ENCODE measurements around the gene TMEM233. TPM values are rescaled to one million over a fixed set of nuclear protein-coding genes. Genes with fewer than 3 reads are reported as not detected.

Gene TMEM233
- total and polyA plus RNA-seq, 9 of the 15 experiments (the other 6 are each of a cell fraction or from before 2014, with no cell fraction given) = 0.04 to 0.17 (median 0.07) TPM; not detected in 2

DNA sequence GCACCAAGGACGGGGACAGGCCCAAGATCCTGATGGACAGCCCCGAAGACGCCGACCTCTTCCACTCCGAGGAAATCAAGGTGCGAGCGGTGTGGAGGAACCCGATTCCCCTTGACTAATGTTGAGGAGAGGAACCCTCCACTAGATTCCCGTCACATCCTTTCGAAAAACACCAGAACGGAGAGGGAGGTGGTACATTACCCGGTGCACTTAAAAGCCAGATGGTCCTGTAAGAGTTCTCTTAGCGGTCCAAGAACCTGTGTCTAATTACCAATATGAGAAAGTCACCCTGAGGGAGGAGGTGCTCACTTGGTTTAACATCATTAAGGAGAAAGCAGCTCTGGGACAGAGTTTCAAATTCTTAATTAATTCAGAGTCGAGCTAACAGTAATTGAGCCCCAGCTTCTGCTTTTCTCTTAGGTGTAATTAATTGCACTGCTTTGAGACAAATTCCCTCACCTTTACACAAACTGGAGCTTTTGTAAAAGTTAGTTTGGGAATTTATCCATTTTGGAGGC lies 74.8 kb downstream of the TMEM233 start:
- ATAC-seq (no peak), DNase-seq (ENCODE audit: extremely low read depth in 1 of 4, low spot score in 3 of 4) (no peak), FAIRE-seq (no peak)
- Histone ChIP-seq H4K20me1 (replicated peaks; ENCODE audit: control insufficient read depth, insufficient read depth, low read length) (no peaks in the 10 kb centered on the region), H3K9me1 (ENCODE audit: control insufficient read depth, insufficient read depth, low read length) (no peaks in the 10 kb centered on the region), H3K27ac (ENCODE audit: extremely low read depth, low read depth, low read length) (peak overlapping the region; percentile 97), H3K36me3 (ENCODE audit: control insufficient read depth, insufficient read depth, low read length) (peaks cover 40% of the 10 kb centered on the region), H3K27me3 (ENCODE audit: control insufficient read depth in 2 of 2, insufficient read depth in 2 of 2, low read length in 2 of 2) (no peaks in the 10 kb centered on the region), H3K4me2 (ENCODE audit: insufficient read depth, low read length) (peak overlapping the region; percentile 98), H2AFZ (ENCODE audit: low read depth, low read length) (peak overlapping the region; percentile 53; the same call in 1 of the 2 replicates), H3K9ac (ENCODE audit: insufficient read depth in 1 of 2, low read depth in 2 of 2, low read length in 2 of 2) (peak overlapping the region; percentile 99 to 100), H3K79me2 (ENCODE audit: control insufficient read depth, insufficient read depth, low read length) (peaks cover 56% of the 10 kb centered on the region), H3K4me1 (replicated peaks in 1 of 2; ENCODE audit: control insufficient read depth in 2 of 2, insufficient read depth in 2 of 2, low read length in 2 of 2) (peaks cover 24 to 66% of the 10 kb centered on the region in 2 experiments), H3K4me3 (peak overlapping the region; percentile 81), H3K9me3 (replicated peaks; ENCODE audit: control insufficient read depth, insufficient read depth, low read depth, low read length) (no peaks in the 10 kb centered on the region)
- CTCF ChIA-PET (ENCODE audit: low intra/inter-chr PET ratio) = no interaction called here
- POLR2A ChIA-PET = interaction anchor here (1.4 to 4.1 kb wide), 2 partner anchors 8 to 13 kb away, joined by 14 to 44 read pairs; no protein-coding TSS in a partner anchor
- WGBS (ENCODE audit: insufficient coverage, low coverage, missing lambda C conversion rate) = 3% methylated on average over 14 of the region's 14 CpGs
- in situ Hi-C loops (cut with MboI) = no loop called here
- TSS peak; percentile 56 for BruUV-seq (replicated peaks)
- intact Hi-C loops (cut with micrococcal nuclease) = loop anchor here (10.0 kb wide), 1 partner anchor 236 kb away; no protein-coding TSS in a partner anchor
- TF ChIP-seq NFRKB (IDR thresholded peaks at IDR 0.05; ENCODE audit: low read depth) = 0 out of 2 replicates have a peak, but pooled peaks have one; percentile 25
- TF ChIP-seq TBL1XR1 (IDR thresholded peaks at IDR 0.05; ENCODE audit: low read length in 2 of 2) = no peak
- no peak for TF ChIP-seq EP300 (IDR thresholded peaks at IDR 0.05; ENCODE audit: low read length)
- no peak for TF ChIP-seq IRF1 (CRISPR knock-in tag; IDR thresholded peaks at IDR 0.05; ENCODE audit: borderline replicate concordance)
- TF ChIP-seq ZNF324 (CRISPR knock-in tag; IDR thresholded peaks at IDR 0.05) = 0 out of 2 replicates have a peak, but pooled peaks have one; percentile 2
- peak in 1 of 2 experiments; percentile 46 for TF ChIP-seq AFF1 (IDR thresholded peaks at IDR 0.05; ENCODE audit: low read depth in 1 of 2, partially characterized antibody in 2 of 2)
- TF ChIP-seq KAT7 (CRISPR knock-in tag; IDR thresholded peaks at IDR 0.05; ENCODE audit: borderline replicate concordance) = 0 out of 2 replicates have a peak, but pooled peaks have one; percentile 22
- TF ChIP-seq ETV6 (IDR thresholded peaks at IDR 0.05; ENCODE audit: borderline replicate concordance in 1 of 2, low read depth in 2 of 2, low read length in 1 of 2) = no peak
- no peak for TF ChIP-seq ETV6 (CRISPR knock-in tag; IDR thresholded peaks at IDR 0.05; ENCODE audit: borderline replicate concordance)
- peak; percentile 8 for TF ChIP-seq KDM5B (IDR thresholded peaks at IDR 0.05; ENCODE audit: insufficient replicate concordance, low read depth, low read length)
- TF ChIP-seq, protein P1, sequence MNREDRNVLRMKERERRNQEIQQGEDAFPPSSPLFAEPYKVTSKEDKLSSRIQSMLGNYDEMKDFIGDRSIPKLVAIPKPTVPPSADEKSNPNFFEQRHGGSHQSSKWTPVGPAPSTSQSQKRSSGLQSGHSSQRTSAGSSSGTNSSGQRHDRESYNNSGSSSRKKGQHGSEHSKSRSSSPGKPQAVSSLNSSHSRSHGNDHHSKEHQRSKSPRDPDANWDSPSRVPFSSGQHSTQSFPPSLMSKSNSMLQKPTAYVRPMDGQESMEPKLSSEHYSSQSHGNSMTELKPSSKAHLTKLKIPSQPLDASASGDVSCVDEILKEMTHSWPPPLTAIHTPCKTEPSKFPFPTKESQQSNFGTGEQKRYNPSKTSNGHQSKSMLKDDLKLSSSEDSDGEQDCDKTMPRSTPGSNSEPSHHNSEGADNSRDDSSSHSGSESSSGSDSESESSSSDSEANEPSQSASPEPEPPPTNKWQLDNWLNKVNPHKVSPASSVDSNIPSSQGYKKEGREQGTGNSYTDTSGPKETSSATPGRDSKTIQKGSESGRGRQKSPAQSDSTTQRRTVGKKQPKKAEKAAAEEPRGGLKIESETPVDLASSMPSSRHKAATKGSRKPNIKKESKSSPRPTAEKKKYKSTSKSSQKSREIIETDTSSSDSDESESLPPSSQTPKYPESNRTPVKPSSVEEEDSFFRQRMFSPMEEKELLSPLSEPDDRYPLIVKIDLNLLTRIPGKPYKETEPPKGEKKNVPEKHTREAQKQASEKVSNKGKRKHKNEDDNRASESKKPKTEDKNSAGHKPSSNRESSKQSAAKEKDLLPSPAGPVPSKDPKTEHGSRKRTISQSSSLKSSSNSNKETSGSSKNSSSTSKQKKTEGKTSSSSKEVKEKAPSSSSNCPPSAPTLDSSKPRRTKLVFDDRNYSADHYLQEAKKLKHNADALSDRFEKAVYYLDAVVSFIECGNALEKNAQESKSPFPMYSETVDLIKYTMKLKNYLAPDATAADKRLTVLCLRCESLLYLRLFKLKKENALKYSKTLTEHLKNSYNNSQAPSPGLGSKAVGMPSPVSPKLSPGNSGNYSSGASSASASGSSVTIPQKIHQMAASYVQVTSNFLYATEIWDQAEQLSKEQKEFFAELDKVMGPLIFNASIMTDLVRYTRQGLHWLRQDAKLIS (CRISPR knock-in tag; IDR thresholded peaks at IDR 0.05) = peak; percentile 80; the same call in 1 of the 2 replicates
- no peak for TF ChIP-seq NR4A1 (CRISPR knock-in tag; IDR thresholded peaks at IDR 0.05)
- TF ChIP-seq NR4A1 (tag; IDR thresholded peaks at IDR 0.05) = 0 out of 2 replicates have a peak, but pooled peaks have one; percentile 4

Measured in K562 (cell line).